Lower leg skin (tissue), 3 donors: ENCODE results near the gene SLC15A5.

Experiments used
- CTCF ChIP-seq, 3 donors: fragments of 450-650 bp; IDR thresholded peaks; one replicate each; pipeline ENCODE4 v1.5.1; 2016; ENCODE audit warnings: antibody characterized with exemption in 3 of 3, mild to moderate bottlenecking in 3 of 3, moderate library complexity in 2 of 3
- POLR2A ChIP-seq, 2 donors: fragments of 450-650 bp; IDR thresholded peaks; one replicate each; pipeline ENCODE4 v1.6.1; 2016 to 2017; ENCODE audit warnings: antibody characterized with exemption in 2 of 2, mild to moderate bottlenecking in 1 of 2, moderate library complexity in 1 of 2

DNA sequence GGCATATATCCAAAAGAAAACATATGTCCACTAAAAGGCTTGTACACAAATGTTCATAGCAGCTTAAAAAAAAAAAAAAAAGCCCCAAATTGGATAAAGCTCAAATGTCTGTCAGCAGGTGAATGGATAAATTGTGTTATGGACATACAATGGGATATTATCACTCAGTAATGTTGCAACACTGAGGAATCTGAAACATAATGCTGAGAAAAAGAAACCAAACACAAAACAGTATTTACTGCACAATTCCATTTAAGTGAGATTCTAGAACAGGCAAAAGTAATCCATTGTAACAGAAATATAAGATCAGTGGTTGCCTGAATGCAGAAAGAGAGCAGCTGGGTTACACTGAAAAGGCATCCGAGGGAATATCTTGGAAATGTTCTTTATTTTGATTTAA lies 117.9 kb downstream of the SLC15A5 start:
- TF ChIP-seq CTCF (IDR thresholded peaks at IDR 0.05), result no peak
- TF ChIP-seq POLR2A (IDR thresholded peaks at IDR 0.05), result no peak
